Right ventricle myocardium superior (tissue), 1 donor: ENCODE measurements around the gene RANBP3L. TPM values are rescaled to one million over a fixed set of nuclear protein-coding genes. Genes with fewer than 3 reads are reported as not detected.
"Not testable (repeated sequence)": the region's sequence is repeated elsewhere in the genome, so short reads cannot be mapped to it uniquely, and the experiment has no call there.

Source experiments
- ATAC-seq: fragments of 200-7000 bp; cut with Tn5 transposase; one replicate; pipeline ENCODE4 v1.9.1; 2020; ENCODE audit warnings: mild to moderate bottlenecking; ENCODE audit not compliant: poor library complexity
- DNase-seq: peaks from one replicate; pipeline ENCODE4 v3.0.0-alpha.2; 2020
- intact Hi-C: fragments of 100-400 bp; cut with DNase I; formaldehyde crosslinking; loops from one replicate; pipeline ENCODE4 v1.11.2; 2022
- total RNA-seq: library from RNA; stranded (reverse); fragmentation: NEBNext Ultra II Directional; extraction: Animal tissue kit (Norgen Biotek cat#: 25700); gene quantifications from one replicate; pipeline ENCODE4 v1.2.1, GENCODE V29; 2021
- donor health status: DM: no; HTN: yes; CAD: no; lungs with severe emphysema.

RANBP3L gene
- total RNA-seq, 1 donor from 2014 or later: 0.38 TPM

DNA sequence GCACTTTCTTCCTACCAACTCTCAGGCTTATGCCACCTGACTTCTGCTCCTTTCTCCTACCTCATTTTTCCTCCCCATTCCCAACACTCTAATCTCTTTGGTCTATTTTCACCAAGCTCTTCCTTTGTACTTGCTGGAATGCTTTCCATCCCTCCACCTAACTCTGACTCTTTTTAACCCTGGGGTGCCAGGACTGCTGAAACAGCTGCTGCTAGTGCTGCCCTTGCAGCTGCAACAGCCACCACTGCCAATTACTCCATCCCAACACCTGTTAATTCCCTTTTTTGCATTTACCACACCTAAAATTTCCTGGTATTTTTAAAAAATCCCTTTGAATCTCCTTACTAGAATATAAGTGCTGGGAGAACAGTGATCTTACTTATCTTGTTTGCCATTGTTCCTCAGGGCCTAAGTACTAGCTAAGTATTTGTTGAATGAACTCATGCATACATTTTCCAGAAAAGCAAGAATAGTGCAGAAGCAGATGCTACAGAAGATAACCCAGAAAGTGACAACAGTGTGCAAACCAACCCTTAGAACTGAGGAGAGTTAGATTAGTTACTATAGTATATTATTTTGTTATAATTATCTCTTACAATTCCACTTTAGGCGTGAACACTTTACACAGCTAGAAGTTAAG lies 71.4 kb downstream of the RANBP3L start:
- no peak for ATAC-seq
- intact Hi-C loops: no loop called here
- no peak for DNase-seq

DNA sequence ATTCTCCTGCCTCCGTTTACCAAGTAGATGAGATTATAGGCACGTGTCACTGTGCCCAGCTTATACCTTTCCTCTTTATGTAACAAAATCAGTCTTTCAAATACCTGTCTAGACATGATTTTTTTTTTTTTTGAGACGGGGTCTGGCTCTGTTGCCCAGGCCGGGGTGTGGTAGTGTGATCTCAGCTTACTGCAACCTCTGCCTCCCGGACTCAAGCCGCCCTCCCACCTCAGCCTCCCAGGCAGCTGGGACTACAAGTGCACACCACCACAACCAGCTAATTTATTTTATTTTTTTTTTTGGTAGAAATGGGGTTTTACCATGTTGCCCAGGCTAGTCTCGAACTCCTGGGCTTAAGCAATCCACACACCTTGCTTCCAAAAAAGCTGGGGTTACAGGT lies 73.2 kb downstream of the RANBP3L start:
- ATAC-seq (no peak), DNase-seq (no peak)
- intact Hi-C loops: no loop called here

DNA sequence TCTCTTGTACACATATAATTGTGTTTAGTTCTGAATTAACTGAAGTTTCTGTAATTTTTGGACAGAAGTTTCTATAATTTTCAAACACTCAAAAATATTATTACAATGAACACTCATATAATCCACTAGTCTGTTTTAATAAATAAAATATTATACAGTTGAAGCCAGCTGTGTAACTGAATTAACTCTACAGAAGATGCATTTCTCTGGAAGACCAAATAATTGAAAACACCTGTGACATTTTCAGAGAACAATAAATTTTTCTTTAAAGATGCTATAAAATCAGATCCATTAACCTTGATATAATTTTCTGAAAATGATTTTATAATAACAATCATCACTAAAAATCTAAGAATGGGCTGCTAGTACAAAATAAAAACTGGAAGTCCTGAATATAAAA lies 74.7 kb downstream of the RANBP3L start:
- no peak for DNase-seq
- ATAC-seq: no peak
- intact Hi-C loops: no loop called here

DNA sequence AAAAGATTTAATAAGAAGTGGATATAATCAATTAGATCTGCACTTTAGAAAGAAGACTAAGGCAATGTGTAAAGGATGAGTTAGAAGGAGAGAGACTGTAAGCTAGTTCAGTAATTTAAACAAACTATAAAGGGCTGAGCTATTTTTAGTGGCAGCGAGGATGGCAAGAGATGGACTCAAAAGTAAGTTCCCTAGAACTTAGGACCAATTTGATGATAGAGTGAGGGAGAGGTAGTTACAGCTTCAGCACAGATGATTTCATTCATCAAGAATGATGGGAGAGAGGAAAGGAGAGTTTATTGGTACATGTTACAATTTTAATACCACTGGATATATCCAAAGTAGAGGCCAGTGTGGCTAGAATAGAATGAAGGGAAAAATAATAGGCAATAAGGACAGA lies 79.1 kb downstream of the RANBP3L start:
- no peak for ATAC-seq
- DNase-seq: no peak
- intact Hi-C loops: no loop called here

DNA sequence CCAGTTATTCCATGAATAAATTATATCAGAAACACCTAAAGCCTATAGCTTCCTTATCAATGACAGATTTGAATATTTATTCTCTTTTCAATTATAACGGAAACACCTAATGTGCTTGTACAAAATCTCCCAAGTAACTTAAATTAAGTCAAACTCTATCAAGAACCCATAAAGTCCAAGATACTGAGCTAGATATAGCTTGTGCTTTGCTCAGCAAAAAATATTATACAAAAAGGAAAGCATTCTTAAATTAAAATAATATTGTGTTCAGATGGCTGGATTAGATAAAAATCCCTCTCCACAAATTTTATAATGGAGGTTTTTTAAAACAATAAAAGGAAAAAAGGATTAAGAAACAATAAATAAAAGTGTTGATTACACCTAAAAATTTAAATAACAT lies 83.7 kb downstream of the RANBP3L start:
- intact Hi-C loops: no loop called here
- ATAC-seq (no peak), DNase-seq (no peak)

DNA sequence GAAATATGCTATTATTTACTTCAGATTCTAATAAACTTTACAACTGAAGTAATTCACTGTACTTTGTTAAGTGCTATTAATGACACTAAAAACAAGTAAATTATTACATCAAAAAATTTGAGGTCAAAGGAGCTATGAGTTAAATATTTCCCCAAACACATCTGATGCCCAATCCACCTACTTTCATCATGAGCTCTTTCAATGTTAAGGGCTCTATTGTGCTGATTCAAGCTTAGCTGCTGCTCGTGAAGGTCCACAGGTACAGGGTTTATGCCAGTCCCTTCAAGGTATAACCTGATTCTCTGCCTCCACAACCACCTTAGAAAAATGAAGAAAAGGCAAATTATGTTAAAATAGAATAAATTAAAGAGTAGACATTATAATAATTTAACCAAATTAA lies 84.1 kb downstream of the RANBP3L start:
- ATAC-seq (no peak), DNase-seq (no peak)
- intact Hi-C loops: no loop called here

DNA sequence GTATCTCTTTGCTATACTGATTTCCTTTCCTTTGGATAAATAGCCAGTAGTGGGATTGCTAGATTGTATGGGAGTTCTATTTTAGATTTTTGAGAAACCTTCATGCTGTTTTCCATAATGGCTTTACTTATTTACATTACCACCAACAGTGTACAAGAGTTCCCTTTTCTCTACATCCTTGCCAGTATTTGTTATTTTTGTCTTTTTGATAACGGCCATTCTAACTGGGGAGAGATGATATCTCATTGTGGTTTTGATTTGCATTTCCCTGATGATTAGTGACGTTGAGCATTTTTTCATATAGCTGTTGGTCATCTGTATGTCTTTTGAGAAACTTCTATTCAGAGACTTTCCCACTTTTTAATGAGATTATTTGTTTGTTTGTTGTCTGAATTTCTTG lies 85.8 kb downstream of the RANBP3L start:
- intact Hi-C loops: no loop called here
- ATAC-seq (no peak), DNase-seq (no peak)

DNA sequence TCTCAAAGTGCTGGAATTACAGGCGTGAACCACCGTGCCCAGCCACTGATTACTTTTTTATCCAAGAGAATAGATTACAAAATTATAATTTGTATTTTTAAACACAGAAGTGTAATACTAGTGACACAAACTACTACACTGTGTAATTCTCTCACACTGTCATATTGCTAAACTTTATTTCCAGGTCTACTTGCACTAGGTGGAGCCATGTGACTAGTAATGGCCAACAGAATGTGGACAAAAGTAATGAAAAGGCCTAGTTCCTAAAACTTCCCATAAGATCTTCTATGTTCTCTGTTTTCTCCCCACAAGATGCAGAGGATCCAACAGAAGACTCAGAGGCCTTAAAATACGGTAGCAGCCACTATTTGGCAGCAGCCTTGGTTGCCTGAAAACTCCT lies 87.3 kb downstream of the RANBP3L start:
- DNase-seq: no peak
- intact Hi-C loops: no loop called here
- no peak for ATAC-seq

DNA sequence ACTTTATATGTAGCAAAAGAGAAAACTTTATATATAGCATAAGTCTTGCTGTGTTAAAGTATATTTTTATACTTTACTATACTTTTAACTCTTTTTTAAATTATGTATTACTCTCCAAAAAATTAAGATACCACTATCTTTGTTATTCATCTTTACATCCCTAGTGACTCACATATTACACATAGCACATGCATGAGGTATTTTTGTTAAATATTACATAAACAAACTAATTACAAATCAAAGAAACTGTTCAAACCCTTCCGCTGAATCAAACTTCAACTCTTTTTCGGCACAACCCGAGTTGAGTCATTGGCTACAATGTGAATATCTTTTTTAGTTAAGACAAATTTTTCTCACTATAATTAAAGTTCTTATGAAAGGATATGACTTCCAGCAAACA lies 92.0 kb downstream of the RANBP3L start:
- intact Hi-C loops: no loop called here
- ATAC-seq: no peak

DNA sequence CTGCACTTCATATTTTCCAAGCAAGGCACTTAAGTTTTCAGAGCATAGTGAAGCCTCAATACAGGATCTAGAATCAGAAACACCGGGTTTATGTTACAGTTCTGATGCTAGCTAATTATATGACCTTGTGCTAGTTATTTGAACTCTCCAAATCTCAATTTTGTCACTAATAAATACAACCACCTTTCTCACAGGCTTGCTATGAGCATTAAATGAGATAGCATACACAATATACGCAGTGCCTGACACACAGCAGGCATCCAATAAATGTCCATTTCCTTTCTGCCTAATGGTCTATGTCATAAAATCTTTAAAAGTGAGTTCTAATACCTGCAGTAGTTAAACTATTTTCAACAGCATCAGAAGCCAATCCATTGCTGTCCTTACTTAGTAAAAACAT lies 92.9 kb downstream of the RANBP3L start:
- intact Hi-C loops: no loop called here
- no peak for DNase-seq
- ATAC-seq: no peak

More for the DNA sequence above, 92.0 kb downstream of the RANBP3L start:
- DNase-seq: no peak

DNA sequence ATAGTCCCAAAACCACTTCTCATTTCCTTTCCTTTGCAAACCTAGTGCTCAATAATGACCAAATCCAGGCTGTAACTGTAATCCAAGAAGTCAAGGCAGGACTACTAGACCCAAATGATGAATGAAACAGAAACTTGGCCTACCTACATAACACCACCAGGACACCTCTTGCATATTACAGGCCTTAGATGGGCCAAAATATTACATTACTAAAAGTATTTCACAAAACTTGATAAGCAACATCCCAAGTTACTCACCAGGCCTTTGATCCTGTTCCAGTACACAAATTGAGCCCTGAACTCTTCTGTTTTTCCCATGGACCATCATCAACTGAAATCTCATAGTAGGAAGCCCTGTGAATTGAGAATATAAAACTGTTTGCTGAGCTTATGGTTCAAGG lies 94.8 kb downstream of the RANBP3L start:
- intact Hi-C loops: no loop called here
- DNase-seq: no peak
- no peak for ATAC-seq

DNA sequence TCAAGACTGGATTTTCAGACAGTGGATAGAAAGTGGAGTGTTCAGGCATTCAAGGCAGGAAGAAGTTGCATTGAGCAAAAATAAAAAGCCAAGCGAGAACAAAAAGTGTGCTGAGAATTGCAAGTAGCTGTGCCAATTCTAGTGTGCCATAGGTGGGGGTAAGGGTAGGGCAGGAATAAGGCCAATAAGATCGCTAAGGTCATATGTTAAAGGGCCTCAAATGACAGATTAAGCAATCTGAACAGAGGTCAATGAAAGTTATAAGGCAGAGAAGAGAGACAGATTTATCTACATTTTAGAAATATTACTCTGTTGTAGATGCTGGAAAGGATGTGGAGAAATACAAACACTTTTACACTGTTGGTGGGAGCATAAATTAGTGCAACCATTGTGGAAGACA lies 96.4 kb downstream of the RANBP3L start:
- DNase-seq: no peak
- ATAC-seq: no peak
- intact Hi-C loops: no loop called here

DNA sequence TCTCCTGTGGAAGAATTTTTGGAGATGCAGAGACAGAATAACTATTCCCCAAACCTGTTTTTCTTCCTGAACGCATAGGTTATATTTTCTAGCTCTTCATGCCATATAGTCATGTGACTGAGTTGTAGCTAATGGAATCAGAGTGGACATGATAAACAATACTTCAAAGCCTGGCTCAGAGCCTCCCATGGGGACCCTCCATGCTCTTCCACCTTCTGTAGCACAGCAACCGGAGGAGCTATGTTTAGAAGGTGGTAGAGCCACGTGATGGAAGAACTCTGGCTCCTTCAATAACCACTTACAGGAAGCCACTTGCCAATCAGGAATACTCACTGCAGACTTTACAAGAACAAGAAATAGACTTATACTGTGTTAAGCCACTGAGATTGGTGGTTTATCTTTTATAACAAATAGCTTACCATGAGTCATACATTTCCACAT lies 99.2 kb downstream of the RANBP3L start:
- ATAC-seq (peak; percentile 84), DNase-seq (no peak)
- intact Hi-C loops: no loop called here

DNA sequence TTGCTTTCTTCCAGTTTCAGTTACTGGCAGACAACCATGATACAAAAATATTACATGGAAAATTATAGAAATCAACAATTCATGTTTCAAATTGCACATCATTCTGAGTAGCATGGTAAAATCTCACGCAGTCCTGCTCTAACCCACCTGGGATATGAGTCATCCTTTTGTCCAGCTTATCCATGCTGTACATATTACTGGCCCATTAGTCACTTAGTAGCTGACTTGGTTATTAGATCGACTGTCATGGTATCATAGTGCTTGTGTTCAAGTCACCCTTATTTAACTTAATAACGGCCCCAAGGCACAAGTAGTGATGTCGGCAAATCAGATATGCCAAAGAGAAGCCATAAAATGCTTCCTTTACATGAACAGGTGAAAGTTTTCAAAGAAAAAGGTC lies 101.2 kb downstream of the RANBP3L start:
- intact Hi-C loops: no loop called here
- ATAC-seq: no peak
- DNase-seq: no peak

DNA sequence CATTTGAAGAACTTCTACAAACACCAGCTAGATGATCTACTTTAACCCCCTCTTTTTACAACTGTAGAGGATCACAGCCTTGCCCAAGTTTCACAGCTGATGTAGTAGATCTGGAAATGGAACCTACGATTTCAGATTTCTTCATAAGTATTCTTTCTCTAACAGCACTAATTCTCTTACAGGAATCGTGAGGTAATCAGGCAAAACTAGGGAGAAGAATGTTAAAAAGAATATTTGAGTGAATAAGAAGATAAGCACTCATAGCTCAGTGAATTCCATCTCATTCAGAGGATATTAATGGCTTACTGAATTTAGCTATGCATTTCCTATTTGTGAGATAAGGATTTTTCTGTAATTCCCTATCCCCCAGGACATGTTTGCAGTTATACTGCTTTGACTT lies 102.1 kb downstream of the RANBP3L start:
- intact Hi-C loops: no loop called here
- ATAC-seq (no peak), DNase-seq (no peak)

DNA sequence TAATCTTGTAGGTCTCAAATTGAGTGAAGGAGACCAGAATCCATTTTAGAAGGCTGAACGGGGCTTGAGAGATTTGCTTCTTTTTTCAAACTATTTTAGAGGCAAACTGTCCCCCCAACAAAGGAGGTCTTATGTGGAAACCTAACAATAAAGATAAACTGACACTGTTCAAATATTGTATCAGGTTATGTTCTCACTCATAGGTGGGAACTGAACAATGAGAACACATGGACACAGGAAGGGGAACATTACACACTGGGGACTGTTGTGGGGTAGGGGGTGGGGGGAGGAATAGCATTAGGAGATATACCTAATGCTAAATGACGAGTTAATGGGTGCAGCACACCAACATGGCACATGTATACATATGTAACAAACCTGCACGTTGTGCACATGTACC lies 102.9 kb downstream of the RANBP3L start:
- DNase-seq, intact Hi-C loops, ATAC-seq: not testable (repeated sequence)

Other genes starting within 250 kb of the RANBP3L start
- gene UGT3A2, start 235.0 kb downstream of the RANBP3L start, total RNA-seq: not detected
- gene LMBRD2, start 150.0 kb downstream of the RANBP3L start, total RNA-seq: 9.5 TPM
- gene SKP2, start 149.8 kb downstream of the RANBP3L start, total RNA-seq: 4.7 TPM
- gene NADK2, start 60.0 kb downstream of the RANBP3L start, total RNA-seq: 37.3 TPM